Prostate gland (tissue), 2 donors: Measurements from ENCODE around the gene NHS. TPM values are rescaled to one million over a fixed set of nuclear protein-coding genes. Genes with fewer than 3 reads are reported as not detected.
A peak's percentile ranks its signal among the peaks of the same experiment; 100 is the strongest.

Experiments used
- DNase-seq: peaks from one replicate; pipeline ENCODE4 v3.0.0-alpha.2; 2019; ENCODE audit warnings: low spot score
- H3K27ac ChIP-seq, 2 donors: fragments of 200-600 bp; sonication (generic); 2 replicates each; pipeline ENCODE4 v1.5.1; 2017 to 2019
- H3K27me3 ChIP-seq: fragments of 200-600 bp; sonication (generic); replicated peaks from 2 replicates; pipeline ENCODE4 v1.5.1; 2019; ENCODE audit not compliant: insufficient read depth
- H3K36me3 ChIP-seq, 2 donors: fragments of 200-600 bp; sonication (generic); 1 replicate in 1 of 2; 2 replicates in 1 of 2; pipeline versions ENCODE4 v1.5.1 to v1.8.1; 2017 to 2019
- H3K4me1 ChIP-seq: fragments of 200-600 bp; sonication (generic); replicated peaks from 2 replicates; pipeline ENCODE4 v1.5.1; 2019
- H3K4me3 ChIP-seq, 2 donors: fragments of 200-600 bp; sonication (generic); 2 replicates each; pipeline ENCODE4 v1.5.1; 2017 to 2019
- H3K9me3 ChIP-seq: fragments of 200-600 bp; sonication (generic); 2 replicates; pipeline ENCODE4 v1.5.1; 2017
- CTCF ChIP-seq, 4 experiments: fragments of 200-600 bp in 2 of 4; fragments of 450-650 bp in 2 of 4; sonication (generic) in 2 of 4; IDR thresholded peaks; 1 replicate in 3 of 4; 2 replicates in 1 of 4; pipeline ENCODE4 v1.5.1; 2016 to 2019; ENCODE audit warnings: antibody characterized with exemption in 4 of 4, mild to moderate bottlenecking in 2 of 4, moderate library complexity in 2 of 4
- POLR2A ChIP-seq: fragments of 450-650 bp; IDR thresholded peaks from one replicate; pipeline ENCODE4 v1.6.1; 2016; ENCODE audit warnings: antibody characterized with exemption, mild to moderate bottlenecking
- POLR2AphosphoS5 ChIP-seq: sonication (generic); formaldehyde crosslinking; IDR thresholded peaks from one replicate; pipeline ENCODE4 v1.6.1; 2017; ENCODE audit warnings: antibody characterized with exemption
- WGBS: methylation state at CpG from one replicate; pipeline ENCODE4 v1.1.5; 2018; 5-methylcytosine and 5-hydroxymethylcytosine counted together
- intact Hi-C: fragments of 100-400 bp; cut with DNase I; formaldehyde crosslinking; loops from one replicate; pipeline ENCODE4 v1.14.2; 2022
- total RNA-seq, 2 donors: library from RNA; depleted of rRNA; stranded (reverse); fragments of >200 nt; gene quantifications; one replicate each; pipeline ENCODE4 v1.1.0, GENCODE V29; 2016

Gene NHS
- total RNA-seq, 2 donors from 2014 or later = 4.8 to 17.7 TPM

GRCh38 chrX:17397074-17397473, 22.1 kb downstream of the NHS start:
- TF ChIP-seq CTCF (IDR thresholded peaks at IDR 0.05) (no peak), POLR2AphosphoS5 (no peak), POLR2A (no peak)
- no peak overlapping the region for H3K27ac ChIP-seq
- H3K36me3 ChIP-seq = no peaks in the 10 kb centered on the region
- 85% methylated on average over 2 of the region's 2 CpGs for WGBS
- no peaks in the 10 kb centered on the region for H3K27me3 ChIP-seq
- H3K4me3 ChIP-seq = no peak overlapping the region
- H3K9me3 ChIP-seq = no peaks in the 10 kb centered on the region
- no peak for DNase-seq
- H3K4me1 ChIP-seq = no peaks in the 10 kb centered on the region
- intact Hi-C loops = no loop called here

- DNase-seq = peak; percentile 8
- no peak overlapping the region for H3K27ac ChIP-seq
- WGBS = 45% methylated on average over 2 of the region's 2 CpGs
- H3K36me3 ChIP-seq = no peaks in the 10 kb centered on the region
- no peaks in the 10 kb centered on the region for H3K27me3 ChIP-seq
- no peaks in the 10 kb centered on the region for H3K4me1 ChIP-seq
- no peak overlapping the region for H3K4me3 ChIP-seq
- no peaks in the 10 kb centered on the region for H3K9me3 ChIP-seq
- TF ChIP-seq POLR2AphosphoS5 = no peak
- no peak for TF ChIP-seq POLR2A
- no peak for TF ChIP-seq CTCF (IDR thresholded peaks at IDR 0.05)
- intact Hi-C loops = no loop called here
Measured at GRCh38 chrX:17403189-17403691, 28.2 kb downstream of the NHS start.

- H3K27ac ChIP-seq = no peak overlapping the region
Measured at GRCh38 chrX:17403972-17404371, 29.0 kb downstream of the NHS start.

GRCh38 chrX:17405225-17405969, 30.4 kb downstream of the NHS start:
- H3K4me3 ChIP-seq = no peak overlapping the region

More at GRCh38 chrX:17403972-17404371, 29.0 kb downstream of the NHS start:
- H3K36me3 ChIP-seq = no peaks in the 10 kb centered on the region
- intact Hi-C loops = no loop called here
- no peaks in the 10 kb centered on the region for H3K27me3 ChIP-seq
- no peak overlapping the region for H3K4me3 ChIP-seq
- no peak for DNase-seq
- H3K4me1 ChIP-seq = no peaks in the 10 kb centered on the region
- TF ChIP-seq POLR2AphosphoS5 (no peak), POLR2A (no peak), CTCF (IDR thresholded peaks at IDR 0.05) (no peak)
- no peaks in the 10 kb centered on the region for H3K9me3 ChIP-seq
- WGBS = 69% methylated on average over 3 of the region's 3 CpGs

More at GRCh38 chrX:17405225-17405969, 30.4 kb downstream of the NHS start:
- Histone ChIP-seq H3K27ac (no peak overlapping the region), H3K36me3 (no peaks in the 10 kb centered on the region), H3K27me3 (no peaks in the 10 kb centered on the region), H3K4me1 (no peaks in the 10 kb centered on the region), H3K9me3 (no peaks in the 10 kb centered on the region)
- intact Hi-C loops = no loop called here
- DNase-seq = no peak
- TF ChIP-seq POLR2AphosphoS5 (no peak), POLR2A (no peak), CTCF (IDR thresholded peaks at IDR 0.05) (no peak)
- WGBS = 46% methylated on average over 5 of the region's 5 CpGs
